ENCODE data around the gene RAD51C. TPM values are rescaled to one million over a fixed set of nuclear protein-coding genes. Genes with fewer than 3 reads are reported as not detected.
"Not testable (repeated sequence)": the region's sequence is repeated elsewhere in the genome, so short reads cannot be mapped to it uniquely, and the experiment has no call there.

Gene RAD51C
- 27.8 TPM for total RNA-seq

GRCh38 chr17:58692239-58693055 lies at the start of gene RAD51C:
TSS of gene RAD51C (plus strand) at chr17:58692602. CDS start at chr17:58692644, 42 bp downstream.
- DNase-seq (ENCODE audit: low spot score) (peak; percentile 90), ATAC-seq (peak; percentile 99)
- intact Hi-C loops (cut with DNase I), result no loop called here

- intact Hi-C loops (cut with DNase I), result no loop called here
- ATAC-seq, result no peak
- no peak for DNase-seq (ENCODE audit: low spot score)
Observed at GRCh38 chr17:58643147-58643546, 49.3 kb upstream of the RAD51C start.

GRCh38 chr17:58648236-58648635 lies 44.2 kb upstream of the RAD51C start:
- intact Hi-C loops (cut with DNase I), result no loop called here
- ATAC-seq, result no peak
- no peak for DNase-seq (ENCODE audit: low spot score)

DNA sequence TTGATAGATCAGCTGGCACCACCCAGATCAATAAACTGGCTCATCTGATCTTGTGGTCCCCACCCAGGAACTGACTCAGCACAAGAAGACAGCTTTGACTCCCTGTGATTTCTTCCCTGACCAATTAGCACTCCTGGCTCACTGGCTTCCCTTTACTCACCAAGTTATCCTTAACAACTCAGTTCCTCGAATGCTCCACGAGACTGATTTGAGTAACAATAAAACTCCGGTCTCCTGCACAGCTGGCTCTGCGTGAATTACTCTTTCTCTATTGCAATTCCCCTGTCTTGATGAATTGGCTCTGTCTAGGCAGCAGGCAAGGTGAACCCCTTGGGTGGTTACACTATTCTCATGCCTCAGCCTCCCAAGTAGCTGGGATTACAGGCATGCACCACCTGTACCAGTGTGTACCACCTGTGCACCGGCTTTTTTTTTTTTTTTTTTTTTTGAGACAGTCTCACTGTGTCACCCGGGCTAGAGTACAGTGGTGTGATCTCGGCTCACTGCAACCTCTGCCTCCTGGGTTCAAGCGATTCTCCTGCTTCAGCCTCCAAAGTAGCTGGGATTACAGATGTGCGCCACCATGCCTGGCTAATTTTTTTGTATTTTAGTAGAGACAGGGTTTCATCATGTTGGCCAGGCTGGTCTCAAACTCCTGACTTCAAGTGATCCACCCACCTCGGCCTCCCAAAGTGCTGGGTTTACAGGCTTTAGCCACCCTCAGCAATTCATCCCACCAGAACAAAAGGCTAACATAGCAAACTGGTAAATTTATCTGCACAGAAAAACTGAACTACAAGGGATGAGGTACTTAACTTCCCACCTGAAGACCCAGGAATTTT lies 34.2 kb upstream of the RAD51C start:
- DNase-seq (ENCODE audit: low spot score); intact Hi-C loops (cut with DNase I): not testable (repeated sequence)
- peak; percentile 19 for ATAC-seq

DNA sequence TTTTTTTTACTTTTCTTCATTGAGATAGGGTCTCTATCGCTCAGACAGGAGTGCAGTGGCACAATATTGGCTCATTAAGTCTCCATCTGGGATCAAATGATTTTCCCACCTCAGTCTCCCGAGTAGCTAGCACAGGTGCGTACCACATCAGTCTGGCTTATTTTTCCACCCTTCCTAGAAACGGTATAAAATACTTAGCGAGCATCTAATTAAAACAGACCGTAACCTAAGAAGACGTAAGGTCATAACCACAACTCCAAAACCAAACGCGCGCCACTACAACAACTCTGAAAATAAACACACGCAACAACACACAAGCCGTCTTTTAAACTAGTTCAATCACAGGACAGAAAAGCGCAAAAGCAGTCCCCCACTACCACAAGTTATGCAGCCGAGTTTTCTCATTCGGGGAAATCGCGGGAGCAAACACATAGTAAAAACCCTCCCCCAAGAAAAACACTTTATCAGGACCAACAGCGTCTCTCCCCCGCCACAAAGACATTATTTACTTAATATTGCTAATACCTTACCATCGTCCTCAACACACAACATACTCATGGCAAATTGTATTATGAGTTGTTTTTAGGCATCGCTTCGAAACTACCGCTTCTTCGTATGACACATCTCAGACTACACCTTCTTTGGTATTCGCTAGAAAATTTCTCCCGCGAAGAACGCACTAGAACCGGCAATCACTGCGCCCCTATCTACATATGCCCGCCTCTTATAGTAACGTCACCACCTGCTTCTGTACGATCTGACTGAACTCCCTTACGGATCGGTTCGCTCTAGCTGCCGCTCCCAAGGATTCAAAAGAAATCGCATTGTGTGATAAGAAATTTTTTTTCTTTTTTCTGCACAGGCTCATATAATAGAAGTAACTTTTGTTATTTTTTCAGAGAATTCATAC lies 33.3 kb upstream of the RAD51C start:
- DNase-seq (ENCODE audit: low spot score), result peak; percentile 84
- intact Hi-C loops (cut with DNase I), result no loop called here
- peak; percentile 96 for ATAC-seq

GRCh38 chr17:58659714-58660084 lies 32.7 kb upstream of the RAD51C start:
- not testable (repeated sequence) for DNase-seq (ENCODE audit: low spot score); ATAC-seq
- intact Hi-C loops (cut with DNase I), result loop anchor here (5.0 kb wide), 1 partner anchor 1623 kb away; no protein-coding TSS in a partner anchor

DNA sequence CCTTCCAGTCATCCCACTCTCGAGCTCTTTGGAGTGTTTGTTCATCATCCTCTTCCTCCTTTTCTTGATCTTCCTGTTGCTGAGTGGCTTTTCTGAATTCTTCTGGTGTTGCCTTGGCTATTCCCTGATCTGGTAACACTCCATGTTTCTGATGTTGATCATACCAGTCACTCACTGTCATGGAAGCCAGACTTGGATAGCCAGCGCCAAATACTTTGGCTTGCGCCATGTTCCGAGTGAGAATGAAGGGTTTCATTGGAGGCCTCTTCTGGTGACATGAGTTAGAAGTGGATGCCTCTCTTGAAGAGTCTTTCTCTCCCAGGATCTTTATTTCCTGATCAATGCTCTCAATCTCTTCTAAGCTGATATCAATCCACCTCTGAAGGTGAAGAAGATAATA lies 31.8 kb upstream of the RAD51C start:
- no peak for DNase-seq (ENCODE audit: low spot score)
- intact Hi-C loops (cut with DNase I), result loop anchor here (5.0 kb wide), 1 partner anchor 1622 kb away; no protein-coding TSS in a partner anchor

DNA sequence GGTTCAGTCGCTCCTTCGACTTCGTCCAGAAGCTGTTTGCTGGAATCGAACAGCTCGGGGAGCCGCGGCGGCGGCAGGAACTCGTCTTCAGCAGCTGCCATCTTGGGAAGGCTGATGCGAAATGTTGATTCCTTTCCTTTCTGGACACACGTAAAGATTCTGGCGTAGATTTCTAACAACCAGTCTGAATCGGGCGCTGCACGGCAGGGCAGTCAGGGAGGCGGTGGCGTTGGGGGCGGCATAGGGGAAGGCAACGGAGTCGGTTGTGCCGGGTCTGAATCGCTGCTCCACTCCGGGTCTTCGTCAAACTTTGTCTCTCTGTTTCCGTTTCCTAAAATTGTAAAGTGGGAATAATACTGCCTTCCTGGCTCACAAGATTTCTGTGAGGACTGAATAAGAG lies 30.9 kb upstream of the RAD51C start:
- ATAC-seq (no peak), DNase-seq (ENCODE audit: low spot score) (no peak)
- intact Hi-C loops (cut with DNase I), result loop anchor here (5.0 kb wide), 1 partner anchor 1621 kb away; no protein-coding TSS in a partner anchor

More for the DNA sequence above, 31.8 kb upstream of the RAD51C start:
- ATAC-seq, result no peak

- no peak for ATAC-seq
- no peak for DNase-seq (ENCODE audit: low spot score)
- intact Hi-C loops (cut with DNase I), result loop anchor here (5.0 kb wide), 1 partner anchor 1618 kb away; no protein-coding TSS in a partner anchor
Observed at GRCh38 chr17:58664302-58664701, 28.1 kb upstream of the RAD51C start.

DNA sequence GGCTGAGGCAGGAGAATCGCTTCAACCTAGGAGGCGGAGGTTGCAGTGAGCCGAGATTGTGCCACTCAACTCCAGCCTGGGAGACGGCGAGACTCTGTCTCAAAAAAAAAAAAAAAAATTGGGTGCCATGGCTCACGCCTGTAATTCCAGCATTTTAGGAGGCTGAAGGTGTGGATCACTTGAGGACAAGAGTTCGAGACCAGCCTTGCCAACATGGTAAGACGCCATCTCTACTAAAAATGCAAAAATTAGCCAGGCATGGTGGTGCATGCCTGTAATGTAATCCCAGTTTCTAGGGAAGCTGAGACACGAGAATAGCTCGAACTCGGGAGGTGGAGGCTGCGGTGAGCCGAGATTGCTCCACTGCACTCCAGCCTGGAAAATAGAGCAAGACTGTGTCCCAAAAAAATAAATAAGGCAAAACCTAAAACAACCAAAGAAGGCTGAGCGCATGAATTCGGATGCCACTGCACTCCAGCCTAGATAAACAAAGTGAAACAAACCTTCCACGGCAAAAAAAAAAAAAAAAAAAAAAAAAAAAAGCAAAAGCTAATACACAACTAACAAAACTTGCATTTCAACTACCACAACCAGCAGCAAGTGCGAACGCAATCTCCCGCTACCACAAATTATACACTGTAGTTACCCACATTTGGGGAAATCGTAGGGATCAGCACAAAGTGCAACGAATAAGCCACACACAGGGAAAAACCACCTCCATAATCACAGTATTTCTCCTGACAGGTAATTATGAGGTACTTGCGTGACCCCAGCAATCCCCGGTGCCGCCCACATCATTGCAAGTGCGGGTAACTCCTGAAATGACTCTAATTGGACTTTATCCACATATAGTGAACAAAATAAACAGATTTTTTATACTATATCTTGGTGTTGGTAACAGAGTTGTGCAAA lies 26.2 kb upstream of the RAD51C start:
- DNase-seq (ENCODE audit: low spot score) (no peak), ATAC-seq (no peak)
- intact Hi-C loops (cut with DNase I), result no loop called here

DNA sequence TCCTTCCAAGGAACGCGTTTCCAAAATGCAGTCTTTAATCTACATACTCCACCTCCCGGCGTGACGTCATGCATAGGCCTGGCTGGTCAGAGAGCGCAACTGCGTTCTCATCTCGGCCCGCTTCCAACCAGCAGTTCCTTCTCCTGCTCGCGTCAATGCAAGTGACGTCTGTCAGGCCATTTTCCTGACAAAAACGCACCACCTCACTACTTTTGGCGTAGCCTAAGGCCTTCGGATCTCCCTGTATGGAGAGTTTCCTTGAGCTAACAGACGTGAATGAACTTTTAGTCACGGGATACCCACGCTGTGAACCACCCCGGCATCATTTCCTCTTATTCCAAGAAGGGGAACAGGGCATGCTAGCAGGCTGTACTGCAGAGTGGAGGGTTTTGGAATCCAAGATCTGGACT lies 25.5 kb upstream of the RAD51C start:
- intact Hi-C loops (cut with DNase I), result no loop called here
- DNase-seq (ENCODE audit: low spot score), result peak; percentile 84

DNA sequence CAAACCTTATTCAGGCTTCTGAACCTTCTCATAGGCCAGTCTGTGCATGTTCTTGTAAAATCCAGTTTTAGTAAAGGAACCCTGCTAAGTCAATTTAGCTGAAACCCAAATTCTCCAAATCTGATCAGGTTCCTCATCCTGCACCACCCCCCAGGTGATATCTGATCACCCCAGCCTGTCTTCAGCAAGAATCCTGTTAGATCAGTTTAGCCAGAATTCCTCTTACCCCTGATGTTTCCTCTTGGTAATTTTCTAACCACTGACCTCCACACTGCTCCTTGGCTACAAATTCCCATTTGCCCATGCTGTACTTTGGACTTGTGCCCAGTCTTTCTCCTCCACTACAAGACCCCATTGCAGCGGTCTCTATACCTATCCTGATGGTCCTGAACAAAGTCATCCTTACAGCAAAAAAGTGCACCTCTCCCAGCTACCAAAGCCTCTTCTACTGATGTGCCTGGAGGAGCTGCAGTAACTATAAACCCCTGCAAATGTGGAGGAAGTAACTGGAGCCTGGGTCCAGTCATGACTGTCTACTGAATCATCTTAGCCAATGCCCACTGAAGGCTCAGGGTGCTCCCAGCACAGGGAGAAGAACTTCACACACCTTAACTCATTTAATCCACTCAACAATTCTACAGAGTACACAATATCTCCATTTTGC lies 24.3 kb upstream of the RAD51C start:
- DNase-seq (ENCODE audit: low spot score) (no peak), ATAC-seq (no peak)
- intact Hi-C loops (cut with DNase I), result no loop called here

More for the DNA sequence above, 25.5 kb upstream of the RAD51C start:
- ATAC-seq, result peak; percentile 89

GRCh38 chr17:58668598-58668935 lies 23.8 kb upstream of the RAD51C start:
- ATAC-seq (no peak), DNase-seq (ENCODE audit: low spot score) (no peak)
- intact Hi-C loops (cut with DNase I), result no loop called here

- ATAC-seq (no peak), DNase-seq (ENCODE audit: low spot score) (no peak)
- intact Hi-C loops (cut with DNase I), result no loop called here
Observed at GRCh38 chr17:58669853-58670252, 22.5 kb upstream of the RAD51C start.

DNA sequence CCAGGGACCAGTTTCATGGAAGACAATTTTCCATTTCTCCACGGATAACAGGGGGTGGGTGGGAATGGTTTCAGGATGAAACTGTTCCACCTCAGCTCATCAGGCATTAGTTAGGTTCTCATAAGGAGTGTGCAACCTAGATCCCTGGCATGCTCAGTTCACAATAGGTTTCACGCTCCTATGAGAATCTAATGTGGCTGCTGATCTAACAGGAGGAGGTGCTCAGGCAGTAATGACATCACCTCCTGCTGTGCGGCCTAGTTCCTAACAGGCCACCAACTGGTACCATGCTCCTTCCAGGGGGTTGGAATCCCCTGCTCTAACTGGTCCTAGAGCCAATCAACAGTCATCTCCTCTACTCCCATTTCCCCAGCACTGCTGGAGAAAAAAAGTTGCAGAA lies 20.4 kb upstream of the RAD51C start:
- DNase-seq (ENCODE audit: low spot score) (no peak), ATAC-seq (no peak)

GRCh38 chr17:58677194-58677880 lies 15.1 kb upstream of the RAD51C start:
- no peak for ATAC-seq
- intact Hi-C loops (cut with DNase I), result no loop called here
- DNase-seq (ENCODE audit: low spot score), result no peak

More for the DNA sequence above, 20.4 kb upstream of the RAD51C start:
- intact Hi-C loops (cut with DNase I), result no loop called here

DNA sequence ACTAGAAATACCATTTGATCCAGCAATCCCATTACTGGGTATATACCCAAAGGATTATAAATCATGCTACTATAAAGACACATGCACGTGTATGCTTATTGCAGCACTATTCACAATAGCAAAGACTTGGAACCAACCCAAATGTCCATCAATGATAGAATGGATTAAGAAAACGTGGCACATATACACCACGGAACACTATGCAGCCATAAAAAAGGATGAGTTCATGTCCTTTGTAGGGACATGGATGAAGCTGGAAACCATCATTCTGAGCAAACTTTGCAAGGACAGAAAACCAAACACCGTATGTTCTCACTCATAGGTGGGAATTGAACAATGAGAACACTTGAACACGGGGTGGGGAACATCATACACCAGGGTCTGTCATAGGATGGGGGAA lies 14.1 kb upstream of the RAD51C start:
- ATAC-seq; intact Hi-C loops (cut with DNase I); DNase-seq (ENCODE audit: low spot score): not testable (repeated sequence)
